Stimulated activated CD4-positive, alpha-beta T cell treated with anti-CD3 and anti-CD28 coated beads, Interleukin-4, amount 100 ng/mL, for 48 hours (primary cell): ENCODE results near the gene ADAMTSL2.

ENCODE experiments used
- DNase-seq, 2 donors: peaks; one replicate each; pipeline ENCODE4 v3.0.0-alpha.2; 2020; ENCODE audit warnings: low read depth in 2 of 2

ADAMTSL2 gene

DNA sequence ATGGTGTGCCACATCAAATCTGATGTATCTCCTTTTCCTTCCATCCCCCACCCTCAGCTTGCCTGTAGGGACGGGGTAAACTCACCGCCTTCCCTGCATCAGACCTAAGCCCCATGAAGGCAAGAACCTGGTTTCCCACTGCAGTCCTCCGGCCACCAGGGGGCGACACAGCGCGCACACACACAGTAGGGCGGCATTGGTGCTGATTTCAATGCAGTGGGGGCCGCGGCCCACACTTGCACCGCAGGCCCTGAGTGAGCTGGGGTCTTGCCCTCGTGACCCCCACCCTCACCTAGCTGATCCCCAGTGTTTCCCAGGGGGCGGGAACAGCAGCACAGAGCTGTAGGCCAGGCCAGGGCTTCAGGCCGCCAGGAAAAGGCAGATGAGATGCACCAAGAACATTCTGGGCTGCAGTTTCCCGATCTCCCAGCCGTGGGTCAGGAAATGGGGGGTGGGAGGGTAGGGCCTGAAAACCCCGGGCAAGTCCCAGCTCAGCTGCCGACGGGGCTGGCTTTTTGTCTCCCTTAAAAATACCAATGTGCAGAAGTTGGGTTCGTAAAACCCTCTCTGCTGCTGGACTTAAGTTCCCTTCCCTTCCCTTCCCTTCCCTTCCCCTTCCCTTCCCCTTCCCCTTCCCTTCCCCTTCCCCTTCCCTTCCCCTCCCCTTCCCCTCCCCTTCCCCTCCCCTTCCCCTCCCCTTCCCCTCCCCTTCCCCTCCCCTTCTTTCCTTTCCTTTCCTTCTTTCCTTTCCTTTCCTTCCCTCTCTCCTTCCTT, 55.1 kb downstream of the ADAMTSL2 start:
- peak; percentile 42 to 43 for DNase-seq

DNA sequence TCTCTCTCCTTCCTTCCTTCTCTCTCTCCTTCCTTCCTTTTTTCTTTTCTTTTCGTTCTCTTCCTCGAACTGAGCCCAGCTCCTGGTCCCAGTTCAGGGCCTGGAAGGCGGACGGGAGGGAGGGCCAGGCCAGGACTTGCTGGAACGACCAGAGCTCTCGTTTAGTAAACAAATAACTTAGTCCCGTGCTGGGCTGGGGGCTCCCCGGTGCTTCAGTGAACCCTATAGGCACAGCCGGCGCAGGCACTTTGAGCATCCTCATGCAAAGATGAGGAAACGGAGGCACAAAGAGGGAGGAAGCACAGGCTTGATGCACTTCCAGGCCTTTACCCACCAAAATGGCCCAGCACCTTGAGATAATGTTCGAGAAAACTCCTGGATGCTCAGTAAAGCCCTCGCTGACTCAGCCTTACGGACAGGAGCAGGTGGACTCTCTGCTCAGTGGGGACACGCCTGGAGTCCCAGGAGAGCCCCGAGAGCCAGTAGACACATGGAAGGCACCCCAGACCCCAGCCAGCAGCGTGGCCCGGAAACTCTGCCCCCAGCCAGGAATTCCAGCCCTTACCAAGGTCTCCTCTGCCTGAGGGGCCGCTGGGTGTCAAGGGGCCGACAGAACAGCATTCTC, 55.8 kb downstream of the ADAMTSL2 start:
- no peak for DNase-seq

DNA sequence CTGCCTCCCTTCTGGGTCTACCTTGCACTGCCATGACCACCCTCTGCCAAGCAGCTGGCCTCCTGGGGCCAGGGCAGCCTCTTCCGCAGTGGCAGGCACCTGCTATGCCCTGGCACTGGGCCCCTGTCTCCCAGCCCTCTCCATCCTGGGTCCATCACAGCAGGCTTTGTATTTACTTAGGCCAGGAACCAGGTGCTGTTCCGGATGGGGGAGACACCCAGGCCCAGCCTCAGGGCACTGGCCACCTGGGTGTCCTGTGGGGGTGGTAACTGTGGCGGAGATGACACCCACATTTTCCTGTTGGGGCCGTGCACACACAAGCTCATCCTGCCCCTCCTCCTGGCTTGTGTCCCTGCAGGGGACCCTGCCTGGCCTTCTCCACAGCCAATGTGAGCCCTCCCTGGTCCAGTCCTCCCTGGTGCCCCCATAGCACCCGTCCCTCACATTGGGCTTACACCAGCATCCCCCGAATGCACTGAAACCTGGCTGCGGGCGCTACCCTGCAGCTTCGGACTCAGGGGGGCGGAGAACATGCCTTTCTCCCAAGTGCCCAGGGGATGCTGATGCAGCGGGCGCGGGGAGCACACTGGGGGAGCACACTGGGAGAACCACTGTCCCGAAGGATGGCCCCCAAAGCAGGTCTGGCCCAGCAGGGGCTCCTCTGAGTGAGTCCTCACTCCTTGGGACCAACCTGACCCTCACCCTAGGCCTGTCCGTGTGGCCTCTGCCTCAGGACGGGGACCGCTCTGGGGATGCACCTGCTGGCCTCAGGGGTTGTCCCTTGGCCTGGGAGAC, 56.8 kb downstream of the ADAMTSL2 start:
- DNase-seq: no peak

DNA sequence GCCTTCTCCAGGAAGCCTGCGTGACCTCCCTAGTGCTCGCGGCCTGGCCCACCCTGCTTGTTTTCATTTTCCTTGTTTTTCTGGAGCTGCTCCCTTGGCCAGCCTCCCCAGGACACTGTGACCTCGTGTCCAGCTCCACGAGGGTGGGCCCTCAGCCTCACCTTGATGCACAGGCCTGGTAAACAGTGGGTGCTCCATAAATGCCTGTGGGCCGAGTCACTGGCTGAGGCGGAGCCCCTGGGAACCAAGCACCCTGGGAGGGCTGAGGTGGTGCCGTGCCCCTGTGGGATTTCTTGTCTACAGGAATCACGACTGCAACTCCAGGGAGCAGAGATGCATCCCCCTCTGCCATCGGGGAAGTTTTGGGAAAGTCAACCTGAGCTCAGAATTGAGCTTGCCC, 57.5 kb downstream of the ADAMTSL2 start:
- DNase-seq: no peak

DNA sequence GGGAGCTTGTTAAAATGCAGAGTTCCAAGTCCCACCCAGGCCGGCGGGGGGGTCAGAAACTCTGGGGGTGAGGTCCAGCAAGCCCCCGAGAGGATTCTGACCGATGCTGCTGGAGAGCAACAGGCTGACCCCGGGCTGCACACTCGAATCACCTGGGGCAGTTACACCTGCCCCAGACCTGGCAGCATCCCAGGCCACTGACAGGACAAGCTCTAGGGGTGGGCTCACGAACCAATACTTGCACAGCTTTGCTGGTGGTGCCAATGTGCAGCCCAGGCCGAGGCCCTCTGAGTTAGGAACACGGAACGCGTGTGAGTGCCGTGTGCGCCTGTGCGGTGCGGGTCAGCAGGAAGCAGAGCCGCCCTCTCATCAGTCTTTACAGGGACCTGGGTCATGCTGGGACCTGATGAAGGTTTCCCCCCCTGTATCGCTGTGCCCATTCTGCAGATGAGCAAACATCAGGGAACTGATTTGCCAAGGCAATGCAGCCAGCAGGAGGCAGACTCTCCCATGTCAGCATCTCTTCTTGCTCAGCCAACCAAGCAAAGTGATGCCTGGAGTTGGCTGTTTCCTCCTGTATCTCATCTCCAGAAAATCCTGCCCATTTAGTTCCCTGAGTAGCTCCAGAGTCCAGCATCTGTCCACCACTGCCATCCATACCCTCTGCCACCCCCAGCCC, 58.4 kb downstream of the ADAMTSL2 start:
- no peak for DNase-seq

DNA sequence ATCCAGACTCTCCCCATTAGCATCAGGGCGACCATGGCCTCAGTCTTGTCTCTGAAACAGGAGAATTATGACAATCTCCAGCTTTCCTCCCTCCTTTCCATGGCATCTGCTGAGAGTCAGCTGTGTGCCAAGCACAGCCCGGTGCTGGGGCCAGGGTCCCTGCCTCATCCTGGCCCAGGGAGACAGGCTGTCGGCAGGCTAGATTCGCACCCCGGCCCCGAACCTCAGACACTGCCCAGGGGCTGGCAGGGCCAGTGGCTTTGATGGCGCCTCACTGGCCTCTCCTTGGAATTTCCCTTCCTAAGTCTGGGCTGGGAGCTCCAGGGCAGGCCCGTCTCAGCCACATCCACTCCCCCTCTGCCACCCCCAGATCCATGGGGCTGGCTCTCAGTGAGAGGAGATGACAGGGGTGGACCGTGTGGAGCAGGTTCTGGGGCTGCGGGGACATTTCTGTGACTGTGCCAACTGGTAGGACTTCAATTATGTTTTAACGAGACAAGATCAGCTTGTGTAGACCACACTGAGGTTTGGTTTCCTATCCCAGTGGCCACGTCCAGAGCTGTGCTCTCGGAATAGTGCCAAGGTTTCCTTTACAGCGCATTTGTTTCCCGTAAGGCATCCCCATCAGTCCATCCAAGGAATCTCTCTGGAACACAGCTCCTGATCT, 59.2 kb downstream of the ADAMTSL2 start:
- DNase-seq: no peak

DNA sequence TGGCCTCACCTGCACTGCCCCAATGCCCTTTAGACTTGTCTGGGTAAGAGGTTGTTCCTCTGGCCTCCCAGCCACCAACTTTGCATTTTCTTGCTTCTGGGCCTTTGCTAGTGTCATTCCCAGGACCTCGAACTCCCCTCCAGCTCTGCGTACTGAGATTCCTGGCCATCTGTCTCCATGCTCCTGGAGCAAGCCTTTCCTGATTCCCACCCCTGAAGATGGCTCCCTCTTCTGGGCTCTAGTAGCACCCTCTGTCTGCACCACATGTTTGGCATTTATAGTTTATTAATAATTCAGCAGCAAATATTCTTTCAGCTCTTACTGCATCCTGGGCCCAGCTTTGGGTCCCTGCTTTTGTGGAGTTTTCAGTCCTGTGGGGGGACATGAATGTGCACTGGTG, 59.8 kb downstream of the ADAMTSL2 start:
- DNase-seq: no peak

DNA sequence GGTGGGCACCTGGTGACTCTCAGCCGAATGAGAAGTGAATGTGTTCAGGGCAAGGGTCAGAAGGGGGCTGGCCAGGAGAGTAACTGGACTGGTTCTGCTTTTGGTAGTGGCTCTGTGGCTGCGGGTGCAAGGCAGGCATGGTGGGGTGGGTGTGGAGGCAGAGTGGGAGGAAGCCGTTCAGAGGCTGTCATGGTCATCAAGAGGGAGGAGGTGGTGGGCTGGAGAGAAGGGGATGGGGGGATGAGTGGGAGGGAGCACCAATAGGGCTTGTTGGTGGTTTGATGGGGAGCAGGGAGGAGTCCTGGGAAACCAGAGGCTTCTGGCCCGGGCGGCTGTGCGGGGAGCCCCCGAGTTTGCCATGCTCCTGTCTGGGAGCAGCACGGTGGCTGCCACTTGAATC, 61.4 kb downstream of the ADAMTSL2 start:
- no peak for DNase-seq

DNA sequence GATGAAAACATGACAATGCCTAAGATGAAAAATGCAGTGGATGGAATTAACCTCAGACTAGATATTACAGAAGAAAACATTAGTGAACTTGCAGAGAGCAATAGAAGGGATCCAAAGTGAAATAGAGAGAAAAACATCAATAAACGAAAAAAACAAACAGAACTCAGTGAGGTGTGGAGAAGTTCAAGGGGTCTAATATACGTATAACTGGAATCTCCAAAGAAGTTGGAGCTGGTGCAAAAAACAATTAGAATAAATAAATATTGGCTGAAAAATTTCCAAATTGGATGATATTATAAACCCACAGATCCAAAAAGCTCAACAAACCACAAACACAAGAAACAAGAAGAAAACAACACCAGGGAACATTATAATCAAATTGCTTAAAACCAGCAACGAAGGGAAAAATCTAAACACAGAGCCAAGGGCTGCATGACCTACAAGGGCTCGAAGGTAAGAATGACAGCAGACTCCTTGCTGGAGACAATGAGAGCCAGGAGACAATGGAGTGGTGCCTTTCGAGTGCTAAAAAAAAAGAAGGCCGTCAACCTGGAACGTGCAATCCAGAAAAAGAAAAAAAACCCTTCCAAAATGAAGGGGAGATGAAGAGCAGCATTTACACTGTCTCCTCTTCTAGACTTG, 62.9 kb downstream of the ADAMTSL2 start:
- DNase-seq: no peak

DNA sequence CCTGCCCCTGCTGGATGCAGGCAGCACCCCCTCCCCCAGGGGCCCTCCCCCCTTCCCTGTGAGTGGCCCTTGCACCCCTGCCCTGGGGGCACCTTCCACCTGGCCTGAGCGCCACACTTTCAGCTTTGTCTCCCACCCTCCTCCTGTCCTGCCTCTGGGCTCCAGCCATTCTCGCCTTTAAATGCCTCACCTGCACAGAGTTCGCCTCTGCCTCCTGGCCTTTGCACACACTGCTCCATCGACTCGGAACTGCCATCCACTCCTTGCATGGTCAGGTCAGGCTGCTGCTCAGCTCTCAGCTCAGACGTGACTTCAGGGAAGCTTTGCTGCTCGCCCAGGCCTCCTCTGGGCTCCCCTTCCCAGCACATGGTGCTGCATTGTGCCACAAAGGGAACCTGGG, 64.5 kb downstream of the ADAMTSL2 start:
- DNase-seq: no peak

DNA sequence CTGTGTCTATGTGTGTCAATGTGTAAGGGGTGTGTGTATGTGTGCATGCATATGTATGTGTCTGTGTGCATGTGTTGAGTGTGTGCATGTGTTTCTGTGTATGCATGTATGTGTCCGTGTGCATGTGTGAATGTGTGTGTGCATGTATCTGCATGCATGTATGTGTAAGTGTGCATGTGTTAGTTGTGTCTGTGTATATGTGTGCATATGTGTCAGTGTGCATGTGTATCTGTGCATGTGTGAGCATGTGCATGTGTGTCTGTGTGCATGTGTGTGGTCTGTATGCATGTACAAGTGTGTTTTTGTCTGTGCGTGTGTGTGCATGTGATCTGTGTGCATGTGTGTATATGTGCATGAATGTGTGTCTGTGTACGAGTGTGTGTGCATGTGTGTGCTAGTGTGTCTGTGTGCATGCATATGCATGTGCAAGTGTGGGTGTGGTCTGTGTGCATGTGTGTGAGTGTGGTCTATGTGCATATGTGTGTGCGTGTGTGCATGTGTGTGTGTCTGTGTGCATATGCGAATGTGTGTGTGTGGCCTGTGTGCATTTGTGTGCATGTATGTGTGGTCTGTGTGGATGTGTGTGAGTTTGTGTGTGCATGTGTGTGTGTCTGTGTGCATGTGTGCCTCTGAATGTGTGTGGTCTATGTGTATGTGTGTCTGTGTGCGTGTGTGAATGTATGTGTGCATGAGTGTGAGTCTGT, 65.1 kb downstream of the ADAMTSL2 start:
- no peak for DNase-seq

DNA sequence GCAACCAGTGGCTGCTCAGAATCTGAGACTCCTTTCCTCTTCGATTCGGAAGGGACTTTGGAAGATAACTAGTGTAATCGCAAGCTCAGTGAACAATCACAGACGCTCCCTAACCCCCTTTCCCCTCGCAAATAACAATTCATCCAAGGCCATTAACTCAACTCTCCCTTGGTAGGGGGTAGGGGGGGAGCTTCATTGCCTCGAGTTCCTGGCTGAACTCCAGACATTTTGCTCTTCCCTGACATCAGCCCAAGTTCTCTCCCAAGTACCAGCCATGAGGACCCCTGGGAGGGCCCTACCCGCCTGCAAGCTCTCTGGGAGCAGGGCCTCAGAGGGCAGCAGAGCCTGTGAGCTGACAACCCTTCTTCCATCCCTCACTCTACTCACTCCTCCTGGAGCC, 66.2 kb downstream of the ADAMTSL2 start:
- no peak for DNase-seq

DNA sequence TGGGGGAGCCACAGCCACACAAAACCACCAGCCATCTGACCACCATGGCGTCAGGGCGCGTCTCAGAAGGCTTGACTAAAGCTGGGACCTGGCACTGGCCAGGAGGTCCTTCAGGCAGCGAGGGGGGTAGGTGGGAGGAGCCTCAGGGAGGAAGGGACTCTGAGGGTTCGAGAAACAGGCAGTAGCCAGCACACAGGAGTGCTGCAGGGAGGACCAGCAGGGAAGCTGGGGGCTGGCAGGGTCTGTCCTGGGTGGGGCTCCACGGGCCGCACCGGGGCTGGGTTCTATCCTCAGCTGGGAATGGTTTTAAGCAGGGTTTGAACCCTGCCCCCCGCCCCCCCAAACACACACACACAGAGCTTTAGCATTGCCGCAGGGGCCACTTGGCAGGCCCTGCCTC, 67.2 kb downstream of the ADAMTSL2 start:
- no peak for DNase-seq

DNA sequence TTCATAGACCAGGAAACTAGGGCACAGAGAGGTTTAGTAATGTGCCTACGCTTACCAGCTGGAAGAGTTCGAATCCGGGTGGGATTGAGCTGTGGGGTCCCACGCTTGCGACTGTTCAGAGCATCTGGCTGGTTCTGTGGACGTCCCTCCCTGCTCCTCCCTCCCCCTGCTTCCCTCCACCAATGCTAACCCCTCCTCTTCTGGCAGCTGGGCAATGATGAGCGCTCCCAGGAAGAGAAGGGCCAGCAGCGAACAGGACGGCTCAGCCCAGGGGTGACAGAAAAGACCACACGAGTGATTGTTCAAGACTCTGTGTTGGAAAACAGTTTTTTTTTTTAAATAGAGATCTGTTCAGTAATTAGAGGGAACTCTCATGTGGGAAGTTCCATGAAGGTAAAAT, 67.8 kb downstream of the ADAMTSL2 start:
- DNase-seq: no peak

DNA sequence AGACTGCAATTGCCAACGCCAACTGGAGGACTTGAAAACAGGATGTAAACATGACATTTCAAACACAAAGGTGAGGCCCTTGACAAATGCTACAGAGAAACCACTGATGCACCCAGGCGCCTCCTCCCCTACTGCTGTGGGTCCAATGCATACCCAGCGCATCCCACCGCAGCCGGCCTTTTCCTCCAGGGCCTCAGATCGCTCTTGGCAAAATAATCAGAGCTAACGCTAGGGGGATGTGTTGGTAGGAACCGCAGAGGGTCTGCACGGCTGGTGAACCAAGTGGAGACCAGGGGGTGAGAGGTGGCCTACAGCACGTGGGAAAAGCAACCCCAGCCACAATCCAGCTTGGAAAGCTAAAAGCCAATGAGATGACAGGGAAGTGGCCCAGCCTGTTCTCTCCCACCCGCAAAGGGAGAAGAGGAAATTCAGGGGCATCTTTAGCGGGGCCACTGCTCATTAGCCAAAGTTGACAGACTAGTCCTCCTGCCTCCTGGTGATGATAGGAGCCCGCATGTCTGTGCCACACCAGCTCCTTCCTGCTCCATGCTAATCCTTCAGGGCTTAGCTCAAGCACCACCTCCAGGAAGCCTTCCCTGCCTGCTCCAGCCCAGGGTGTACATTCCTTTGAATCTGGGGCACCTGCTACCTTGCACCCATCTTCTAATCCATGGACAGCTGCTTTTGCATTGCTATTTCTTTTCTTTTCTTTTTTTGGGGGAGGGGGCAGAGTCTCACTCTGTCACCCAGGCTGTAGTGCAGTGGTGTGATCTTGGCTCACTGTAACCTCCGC, 68.8 kb downstream of the ADAMTSL2 start:
- no peak for DNase-seq

DNA sequence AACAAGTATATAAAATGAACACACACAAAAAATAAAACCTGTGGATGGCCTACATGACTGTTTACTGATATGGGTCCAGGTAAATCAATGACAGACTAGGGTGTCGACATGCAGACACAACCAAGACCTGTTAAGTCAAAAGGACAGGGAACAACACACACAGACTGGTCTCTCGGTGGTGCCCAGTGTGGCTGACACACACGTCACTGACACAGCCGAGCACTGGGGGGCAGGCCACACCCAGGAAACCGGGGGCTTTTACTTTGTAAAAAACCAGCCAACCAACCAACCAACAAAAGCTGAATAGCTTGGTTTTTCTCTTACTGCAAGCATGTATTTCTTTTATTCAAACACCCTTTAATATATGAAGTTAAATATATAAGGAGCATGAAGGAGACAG, 69.7 kb downstream of the ADAMTSL2 start:
- DNase-seq: no peak

DNA sequence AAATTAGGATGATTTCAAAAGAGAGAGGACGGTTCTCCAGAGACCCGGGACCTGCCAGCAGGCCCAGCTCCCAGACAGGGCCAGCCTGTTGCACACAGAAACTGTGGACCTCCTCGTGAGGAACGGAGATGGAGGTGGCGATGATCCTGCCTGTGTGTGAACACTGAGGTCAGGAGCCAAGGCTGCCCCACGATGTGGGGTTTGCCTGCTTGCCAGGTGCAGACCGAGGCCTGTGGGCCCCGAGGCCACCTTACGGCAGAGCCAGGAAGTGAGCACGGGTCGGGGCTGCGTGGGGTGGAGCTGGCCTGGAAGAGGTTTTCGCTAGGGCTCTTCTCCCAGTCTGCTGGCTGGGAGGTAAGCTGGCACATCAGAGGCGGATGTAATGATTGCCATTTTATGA, 70.4 kb downstream of the ADAMTSL2 start:
- no peak for DNase-seq

DNA sequence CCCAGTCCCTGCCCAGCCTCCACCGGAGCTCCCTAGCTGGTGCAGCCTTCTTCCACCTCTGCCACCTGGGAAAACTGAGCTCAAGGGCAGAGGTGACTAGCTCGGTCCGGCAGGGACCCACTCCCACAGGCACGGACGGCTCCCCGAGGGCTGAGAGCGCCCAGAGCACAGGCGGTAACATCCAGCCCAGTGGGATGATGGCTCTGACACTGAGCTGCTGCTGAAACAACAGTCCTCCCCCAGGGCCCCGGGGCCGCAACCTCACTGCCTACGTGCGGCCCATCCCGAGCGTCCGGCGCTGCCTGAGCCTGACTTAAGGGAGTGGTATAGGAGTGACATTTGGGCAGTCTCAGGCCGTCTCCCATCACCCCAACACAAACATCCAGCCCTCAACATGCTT, 70.9 kb downstream of the ADAMTSL2 start:
- no peak for DNase-seq

DNA sequence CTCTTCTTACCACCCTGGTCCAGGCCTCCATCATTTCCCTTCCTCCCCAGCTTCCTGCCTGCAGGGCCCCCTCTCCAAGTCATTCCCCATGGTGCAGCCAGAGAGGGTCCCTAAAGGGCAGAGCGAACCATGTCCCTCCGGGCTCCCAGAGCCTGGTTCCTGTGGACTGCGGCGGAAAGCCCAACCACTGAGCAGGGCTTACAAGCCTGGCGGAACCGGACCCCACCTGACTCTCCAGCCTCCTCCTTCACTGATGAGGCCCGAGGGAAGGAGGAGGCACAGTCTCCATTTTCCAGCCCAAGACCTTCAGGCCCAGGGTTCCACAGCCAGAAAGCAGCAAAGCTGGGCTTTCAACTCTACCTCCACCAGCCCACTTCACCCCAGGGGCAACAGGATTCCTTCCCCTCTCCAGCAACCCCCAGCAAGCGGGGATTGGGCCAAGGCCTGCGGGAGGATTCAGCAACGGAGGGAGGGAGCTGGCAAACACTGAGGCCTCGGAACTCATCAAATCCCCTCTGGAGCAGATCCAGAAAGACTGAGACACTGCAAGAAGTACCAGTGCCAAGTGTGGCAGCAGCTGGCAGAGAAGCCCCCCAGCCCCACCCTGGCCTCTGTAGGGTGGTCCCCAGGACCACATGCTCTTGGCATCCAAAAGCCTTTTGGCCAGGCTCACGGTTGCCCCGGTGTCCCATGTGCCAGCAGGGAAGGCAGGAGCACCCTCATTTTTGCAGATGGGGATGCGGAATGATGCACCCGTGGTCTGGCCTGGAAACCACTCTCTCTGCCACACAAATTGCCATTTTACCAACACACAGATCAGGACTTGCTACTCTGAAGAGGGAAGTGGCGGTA, 71.6 kb downstream of the ADAMTSL2 start:
- DNase-seq: no peak
